Astrocyte (in vitro differentiated cells and primary cell): ENCODE results near the gene PALB2. TPM values are rescaled to one million over a fixed set of nuclear protein-coding genes. Genes with fewer than 3 reads are reported as not detected.

Experiments
- DNase-seq: peaks from one replicate; pipeline ENCODE4 v3.0.0-alpha.2; 2010; ENCODE audit warnings: low read depth
- FAIRE-seq: peaks from 2 replicates; lab custom pipeline; 2011; peaks lifted over from hg19 to GRCh38; lab: Jason Lieb, UNC
- H2AFZ ChIP-seq: 2 replicates; pipeline ENCODE4 v1.6.0; 2012; ENCODE audit warnings: low read depth, low read length, inconsistent platforms
- H3K27ac ChIP-seq: 2 replicates; pipeline ENCODE4 v1.5.1; 2011; ENCODE audit warnings: low read depth, low read length, inconsistent platforms
- H3K27me3 ChIP-seq: 2 replicates; pipeline ENCODE4 v1.6.0; 2011; ENCODE audit warnings: low read length, inconsistent platforms; ENCODE audit not compliant: insufficient read depth
- H3K36me3 ChIP-seq: 2 replicates; pipeline ENCODE4 v1.5.1; 2011; ENCODE audit warnings: low read length, inconsistent platforms; ENCODE audit not compliant: insufficient read depth
- H3K4me1 ChIP-seq: 2 replicates; pipeline ENCODE4 v1.5.1; 2011; ENCODE audit warnings: low read length, inconsistent platforms; ENCODE audit not compliant: insufficient read depth
- H3K4me2 ChIP-seq: 2 replicates; pipeline ENCODE4 v1.6.0; 2012; ENCODE audit warnings: low read length, inconsistent platforms
- H3K4me3 ChIP-seq: 2 replicates; pipeline ENCODE4 v1.5.1; 2011; ENCODE audit warnings: low read depth, mild to moderate bottlenecking, low read length, inconsistent platforms; ENCODE audit not compliant: insufficient read depth
- H3K79me2 ChIP-seq: 2 replicates; pipeline ENCODE4 v1.6.0; 2012; ENCODE audit warnings: mild to moderate bottlenecking, low read length, inconsistent platforms; ENCODE audit not compliant: insufficient read depth
- H3K9ac ChIP-seq: 2 replicates; pipeline ENCODE4 v1.6.0; 2012; ENCODE audit warnings: mild to moderate bottlenecking, low read length, inconsistent platforms
- H3K9me3 ChIP-seq: 2 replicates; pipeline ENCODE4 v1.5.1; 2012; ENCODE audit warnings: low read depth, mild to moderate bottlenecking, low read length, inconsistent platforms; ENCODE audit not compliant: insufficient read depth
- H4K20me1 ChIP-seq: 2 replicates; pipeline ENCODE4 v1.6.0; 2012; ENCODE audit warnings: low read length, inconsistent platforms; ENCODE audit not compliant: insufficient read depth
- H3K27ac Mint-ChIP-seq: one replicate; pipeline ENCODE4 v1.8.0; 2021; ENCODE audit warnings: mild to moderate bottlenecking, mixed read lengths; ENCODE audit not compliant: unreplicated experiment
- H3K27me3 Mint-ChIP-seq: one replicate; pipeline ENCODE4 v1.8.0; 2021; ENCODE audit warnings: low read depth, mixed read lengths; ENCODE audit not compliant: unreplicated experiment
- H3K36me3 Mint-ChIP-seq: one replicate; pipeline ENCODE4 v1.8.0; 2021; ENCODE audit warnings: low read depth, mixed read lengths; ENCODE audit not compliant: unreplicated experiment
- H3K4me1 Mint-ChIP-seq: one replicate; pipeline ENCODE4 v1.8.0; 2021; ENCODE audit warnings: low read depth, mixed read lengths; ENCODE audit not compliant: unreplicated experiment
- H3K4me3 Mint-ChIP-seq: one replicate; pipeline ENCODE4 v1.8.0; 2021; ENCODE audit warnings: mild to moderate bottlenecking, moderate library complexity, mixed read lengths; ENCODE audit not compliant: unreplicated experiment
- H3K9me3 Mint-ChIP-seq: one replicate; pipeline ENCODE4 v1.8.0; 2021; ENCODE audit warnings: mild to moderate bottlenecking, mixed read lengths; ENCODE audit not compliant: unreplicated experiment
- EZH2 ChIP-seq: IDR thresholded peaks from 2 replicates; pipeline ENCODE4 v1.6.1; 2012; ENCODE audit warnings: mild to moderate bottlenecking, low read length, inconsistent platforms; ENCODE audit not compliant: insufficient read depth
- total RNA-seq: library from RNA; stranded (reverse); gene quantifications from 2 replicates; pipeline ENCODE4 v1.2.1, GENCODE V29; 2021
- TF ChIP-seq, protein P1 (sequence below): IDR thresholded peaks from 2 replicates; pipeline ENCODE4 v1.5.1; 2011; ENCODE audit warnings: low read depth, mild to moderate bottlenecking, inconsistent platforms, low read length, moderate library complexity; ENCODE audit not compliant: insufficient read depth

The PALB2 gene
- total RNA-seq, 1 donor from 2014 or later: 12.8 TPM

DNA sequence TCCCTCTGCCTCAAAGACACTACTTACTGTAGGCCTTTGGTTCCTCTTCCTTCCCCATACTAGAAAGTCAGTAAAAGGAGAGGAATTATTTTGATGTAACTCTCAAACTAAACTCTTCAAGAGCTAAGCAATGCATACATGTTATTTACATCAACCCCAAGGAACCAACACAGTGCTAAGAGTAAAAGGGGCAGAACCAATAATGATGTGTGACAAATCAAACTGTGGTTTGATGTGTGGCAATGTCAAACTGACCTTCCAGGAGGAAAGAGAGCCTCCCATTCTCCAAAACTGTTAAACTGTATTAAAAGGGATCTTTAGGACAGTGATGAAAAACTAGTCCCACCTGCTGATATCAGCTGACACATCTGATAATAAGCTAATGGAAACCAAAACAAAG is 60.7 kb downstream of the PALB2 start:
- DNase-seq (no peak), FAIRE-seq (no peak)
- Mint-ChIP-seq H3K4me3 (no peak overlapping the region), H3K36me3 (peaks cover 10% of the 10 kb centered on the region), H3K4me1 (no peaks in the 10 kb centered on the region), H3K27ac (no peak overlapping the region), H3K27me3 (no peaks in the 10 kb centered on the region), H3K9me3 (peaks cover 2% of the 10 kb centered on the region)
- Histone ChIP-seq H3K4me3 (no peak overlapping the region), H2AFZ (no peak overlapping the region), H3K9me3 (no peaks in the 10 kb centered on the region), H3K36me3 (peaks cover 31% of the 10 kb centered on the region), H3K4me1 (no peaks in the 10 kb centered on the region), H3K9ac (no peak overlapping the region), H4K20me1 (peaks cover under 1% of the 10 kb centered on the region), H3K79me2 (no peaks in the 10 kb centered on the region), H3K27ac (no peak overlapping the region), H3K4me2 (no peak overlapping the region), H3K27me3 (no peaks in the 10 kb centered on the region)
- TF ChIP-seq EZH2: no peak
- TF ChIP-seq, protein P1, sequence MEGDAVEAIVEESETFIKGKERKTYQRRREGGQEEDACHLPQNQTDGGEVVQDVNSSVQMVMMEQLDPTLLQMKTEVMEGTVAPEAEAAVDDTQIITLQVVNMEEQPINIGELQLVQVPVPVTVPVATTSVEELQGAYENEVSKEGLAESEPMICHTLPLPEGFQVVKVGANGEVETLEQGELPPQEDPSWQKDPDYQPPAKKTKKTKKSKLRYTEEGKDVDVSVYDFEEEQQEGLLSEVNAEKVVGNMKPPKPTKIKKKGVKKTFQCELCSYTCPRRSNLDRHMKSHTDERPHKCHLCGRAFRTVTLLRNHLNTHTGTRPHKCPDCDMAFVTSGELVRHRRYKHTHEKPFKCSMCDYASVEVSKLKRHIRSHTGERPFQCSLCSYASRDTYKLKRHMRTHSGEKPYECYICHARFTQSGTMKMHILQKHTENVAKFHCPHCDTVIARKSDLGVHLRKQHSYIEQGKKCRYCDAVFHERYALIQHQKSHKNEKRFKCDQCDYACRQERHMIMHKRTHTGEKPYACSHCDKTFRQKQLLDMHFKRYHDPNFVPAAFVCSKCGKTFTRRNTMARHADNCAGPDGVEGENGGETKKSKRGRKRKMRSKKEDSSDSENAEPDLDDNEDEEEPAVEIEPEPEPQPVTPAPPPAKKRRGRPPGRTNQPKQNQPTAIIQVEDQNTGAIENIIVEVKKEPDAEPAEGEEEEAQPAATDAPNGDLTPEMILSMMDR: no peak

DNA sequence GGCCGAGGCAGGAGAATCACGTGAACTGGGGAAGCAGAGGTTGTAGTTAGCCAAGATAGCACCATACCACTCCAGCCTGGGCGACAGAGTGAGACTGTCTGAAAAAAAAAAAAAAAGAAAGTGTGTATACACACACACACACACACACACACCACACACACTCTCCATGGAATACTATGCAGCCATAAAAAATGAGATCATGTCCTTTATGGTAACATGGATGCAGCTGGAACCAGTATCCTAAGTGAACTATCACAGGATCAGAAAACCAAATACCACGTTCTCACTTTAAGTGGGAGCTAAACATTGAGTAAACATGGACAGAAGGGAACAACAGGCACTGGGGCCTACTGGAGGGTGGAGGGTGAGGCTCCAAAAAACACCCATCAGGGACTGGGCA is 61.7 kb downstream of the PALB2 start:
- H3K36me3 Mint-ChIP-seq: peaks cover 13% of the 10 kb centered on the region
- no peak for FAIRE-seq
- H3K4me1 ChIP-seq: no peaks in the 10 kb centered on the region

More for the DNA sequence above, 61.7 kb downstream of the PALB2 start:
- H3K79me2 ChIP-seq: no peaks in the 10 kb centered on the region
- Mint-ChIP-seq H3K27ac (no peak overlapping the region), H3K27me3 (no peaks in the 10 kb centered on the region), H3K4me3 (no peak overlapping the region), H3K9me3 (peaks cover 2% of the 10 kb centered on the region), H3K4me1 (no peaks in the 10 kb centered on the region)
- H3K4me3 ChIP-seq: no peak overlapping the region
- H3K9ac ChIP-seq: no peak overlapping the region
- peaks cover 24% of the 10 kb centered on the region for H3K36me3 ChIP-seq
- no peak overlapping the region for H2AFZ ChIP-seq
- no peak overlapping the region for H3K27ac ChIP-seq
- TF ChIP-seq, protein P1: no peak
- TF ChIP-seq EZH2: no peak
- no peaks in the 10 kb centered on the region for H3K27me3 ChIP-seq
- peaks cover 6% of the 10 kb centered on the region for H4K20me1 ChIP-seq
- no peaks in the 10 kb centered on the region for H3K9me3 ChIP-seq
- DNase-seq: no peak
- H3K4me2 ChIP-seq: no peak overlapping the region
